GM18867 (cell line): ENCODE results near the gene STX11.

Experiments
- ATAC-seq: cut with Tn5 transposase; IDR thresholded peaks from one replicate; pipeline ENCODE4 v1.9.1; 2021; ENCODE audit warnings: mild to moderate bottlenecking, moderate library complexity; ENCODE audit not compliant: unreplicated experiment

Gene STX11

GRCh38 chr6:144213315-144213714 lies 63.0 kb downstream of the STX11 start:
- ATAC-seq, result no peak

GRCh38 chr6:144214029-144214428 lies 63.7 kb downstream of the STX11 start:
- ATAC-seq, result no peak

GRCh38 chr6:144214622-144215401 lies 64.5 kb downstream of the STX11 start:
- ATAC-seq, result no peak

GRCh38 chr6:144215402-144215931 lies 65.2 kb downstream of the STX11 start:
- ATAC-seq, result no peak

GRCh38 chr6:144215932-144216667 lies 65.8 kb downstream of the STX11 start:
- ATAC-seq, result peak; percentile 89

GRCh38 chr6:144216668-144217218 lies 66.4 kb downstream of the STX11 start:
- peak; percentile 44 for ATAC-seq

GRCh38 chr6:144217264-144217663 lies 66.9 kb downstream of the STX11 start:
- ATAC-seq, result no peak

- no peak for ATAC-seq
These were observed 67.5 kb downstream of the STX11 start for GRCh38 chr6:144217797-144218196.

GRCh38 chr6:144219056-144219685 lies 68.9 kb downstream of the STX11 start:
- ATAC-seq, result no peak

GRCh38 chr6:144220031-144220790 lies 69.9 kb downstream of the STX11 start:
- ATAC-seq, result no peak

- no peak for ATAC-seq
These were observed 73.4 kb downstream of the STX11 start for GRCh38 chr6:144223686-144224085.

GRCh38 chr6:144231721-144232120 lies 81.4 kb downstream of the STX11 start:
- no peak for ATAC-seq

- no peak for ATAC-seq
These were observed 82.0 kb downstream of the STX11 start for GRCh38 chr6:144232176-144232831.

- ATAC-seq, result no peak
These were observed 82.5 kb downstream of the STX11 start for GRCh38 chr6:144232832-144233230.

- ATAC-seq, result no peak
These were observed 84.1 kb downstream of the STX11 start for GRCh38 chr6:144234399-144234798.

GRCh38 chr6:144234935-144235334 lies 84.6 kb downstream of the STX11 start:
- ATAC-seq, result no peak
